HCT116 (cell line): Measurements from ENCODE around the gene IQCB1. TPM values are rescaled to one million over a fixed set of nuclear protein-coding genes. Genes with fewer than 3 reads are reported as not detected.

Experiments
- ATAC-seq: fragments of 200-7000 bp; cut with Tn5 transposase; 2 replicates; pipeline ENCODE4 v1.9.1; 2020; ENCODE audit warnings: mild to moderate bottlenecking, moderate library complexity
- BruUV-seq: library from RNA; stranded (reverse); fragments of 400-500 nt; replicated peaks from 2 replicates; lab custom pipeline; 2021; lab: Mats Ljungman, UMichigan
- CTCF ChIA-PET: fragments of 300-600 bp; sonication (Branson Sonifier 250); formaldehyde crosslinking; loops from one replicate; lab custom pipeline; 2021; ENCODE audit warnings: antibody characterized with exemption; lab: Charles Lee
- POLR2A ChIA-PET: fragments of 300-600, 350-600 bp; sonication (Branson Sonifier 250); formaldehyde crosslinking; loops from one replicate; lab custom pipeline; 2021; ENCODE audit warnings: antibody characterized with exemption; lab: Charles Lee
- RAD21 ChIA-PET, 2 experiments: fragments of 300-600 bp; sonication (Branson Sonifier 250); formaldehyde crosslinking; loops; one replicate each; lab custom pipeline; 2023; ENCODE audit warnings: low total read pairs in 2 of 2; ENCODE audit not compliant: uncharacterized antibody in 2 of 2, unreplicated experiment in 2 of 2, low non-redundant PET in 1 of 2; lab: Charles Lee
- DNase-seq: peaks from one replicate; pipeline ENCODE4 v3.0.0-alpha.2; 2010; ENCODE audit warnings: low read depth, low spot score
- H2AFZ ChIP-seq: fragments of 200-600 bp; shearing (Covaris generic), sonication (generic); 2 replicates; pipeline ENCODE4 v1.6.1; 2017; ENCODE audit warnings: low read depth, mixed run types, mixed read lengths, antibody characterized with exemption, low read length; ENCODE audit not compliant: poor library complexity, severe bottlenecking
- H3K27ac ChIP-seq: 2 replicates; pipeline ENCODE4 v1.5.1; 2012; ENCODE audit warnings: low read depth, low read length
- H3K27me3 ChIP-seq: fragments of 200-600 bp; sonication (generic); 2 replicates; pipeline ENCODE4 v1.6.1; 2016; ENCODE audit warnings: mixed run types, low read length, mixed read lengths; ENCODE audit not compliant: insufficient read depth
- H3K36me3 ChIP-seq, 2 experiments: fragments of 200-500 bp in 1 of 2; fragments of 200-600 bp in 1 of 2; sonication (Bioruptor generic) in 1 of 2; sonication (generic) in 1 of 2; 2 replicates each; pipeline versions ENCODE4 v1.5.1 to v1.6.1; 2014 to 2016; ENCODE audit warnings: low read length in 2 of 2, inconsistent platforms in 1 of 2, mixed read lengths in 1 of 2, mixed run types in 1 of 2; ENCODE audit not compliant: insufficient read depth in 2 of 2, control insufficient read depth in 1 of 2
- H3K4me1 ChIP-seq, 2 experiments: fragments of 200-600 bp in 1 of 2; sonication (generic) in 1 of 2; 2 replicates each; pipeline versions ENCODE4 v1.5.1 to v1.6.1; 2012 to 2017; ENCODE audit warnings: low read length in 2 of 2, inconsistent platforms in 1 of 2, mild to moderate bottlenecking in 1 of 2, mixed read lengths in 1 of 2, mixed run types in 1 of 2, moderate library complexity in 1 of 2; ENCODE audit not compliant: insufficient read depth in 2 of 2, control insufficient read depth in 1 of 2
- H3K4me2 ChIP-seq: fragments of 200-600 bp; sonication (generic); 2 replicates; pipeline ENCODE4 v1.6.1; 2017; ENCODE audit warnings: mixed run types, low read length, mixed read lengths
- H3K4me3 ChIP-seq, 2 experiments: fragments of 200-600 bp in 1 of 2; sonication (generic) in 1 of 2; replicated peaks in 1 of 2; 2 replicates each; pipeline ENCODE4 v1.5.1; 2011 to 2016; ENCODE audit warnings: low read length in 2 of 2, control low read depth in 1 of 2, low read depth in 1 of 2, mild to moderate bottlenecking in 1 of 2, mixed read lengths in 1 of 2, mixed run types in 1 of 2
- H3K79me2 ChIP-seq: fragments of 200-600 bp; sonication (generic); 2 replicates; pipeline ENCODE4 v1.6.1; 2017; ENCODE audit warnings: mild to moderate bottlenecking, mixed run types, low read length, moderate library complexity, mixed read lengths; ENCODE audit not compliant: insufficient read depth
- H3K9ac ChIP-seq: fragments of 200-600 bp; sonication (generic); 2 replicates; pipeline ENCODE4 v1.6.1; 2016; ENCODE audit warnings: low read length, mixed read lengths
- H3K9me2 ChIP-seq: fragments of 200-600 bp; sonication (generic), shearing (Covaris generic); 2 replicates; pipeline ENCODE4 v1.6.1; 2017; ENCODE audit warnings: mixed run types, mild to moderate bottlenecking, moderate library complexity; ENCODE audit not compliant: insufficient read depth
- H3K9me3 ChIP-seq, 2 experiments: fragments of 200-500 bp in 1 of 2; fragments of 200-600 bp in 1 of 2; sonication (Bioruptor generic) in 1 of 2; sonication (generic) in 1 of 2; 2 replicates each; pipeline ENCODE4 v1.6.1; 2014 to 2017; ENCODE audit warnings: low read length in 2 of 2, mixed read lengths in 2 of 2, inconsistent platforms in 1 of 2, low read depth in 1 of 2, mild to moderate bottlenecking in 1 of 2, mixed run types in 1 of 2, moderate library complexity in 1 of 2; ENCODE audit not compliant: control insufficient read depth in 1 of 2, insufficient read depth in 1 of 2
- H4K20me1 ChIP-seq: fragments of 200-600 bp; sonication (generic), shearing (Covaris generic); 2 replicates; pipeline ENCODE4 v1.6.1; 2017; ENCODE audit warnings: mixed run types, mild to moderate bottlenecking, moderate library complexity; ENCODE audit not compliant: insufficient read depth
- EZH2phosphoT487 ChIP-seq: fragments of 200-600 bp; IDR thresholded peaks from 2 replicates; pipeline ENCODE4 v1.6.1; 2018; ENCODE audit warnings: antibody characterized with exemption, borderline replicate concordance
- FOSL1 ChIP-seq: IDR thresholded peaks from 2 replicates; pipeline ENCODE4 v1.6.1; 2012; ENCODE audit warnings: low read depth
- RAD21 ChIP-seq: IDR thresholded peaks from 2 replicates; pipeline ENCODE4 v1.6.1; 2012; ENCODE audit warnings: low read depth, mild to moderate bottlenecking
- SRF ChIP-seq: IDR thresholded peaks from 2 replicates; pipeline ENCODE4 v1.6.1; 2012; ENCODE audit warnings: low read depth
- YY1 ChIP-seq: IDR thresholded peaks from 2 replicates; pipeline ENCODE4 v1.6.1; 2011; ENCODE audit warnings: low read length, low read depth, moderate library complexity, mild to moderate bottlenecking; ENCODE audit not compliant: insufficient replicate concordance; ENCODE audit errors: extremely low read depth
- ZFX ChIP-seq: fragments of 450-650 bp; IDR thresholded peaks from 2 replicates; pipeline ENCODE4 v1.6.1; 2017
- intact Hi-C: fragments of 100-400 bp; cut with micrococcal nuclease; formaldehyde crosslinking; loops from 2 replicates; pipeline ENCODE4 v1.10.0; 2022
- total RNA-seq: library from RNA; stranded (reverse); gene quantifications from one replicate; pipeline ENCODE4 v1.2.1, GENCODE V29; 2021; ENCODE audit not compliant: unreplicated experiment
- TF ChIP-seq, protein P1 (sequence below): IDR thresholded peaks from 2 replicates; pipeline ENCODE4 v1.6.1; 2012; ENCODE audit warnings: low read depth
- TF ChIP-seq, protein P2 (sequence below): IDR thresholded peaks from 2 replicates; pipeline ENCODE4 v1.6.1; 2011; ENCODE audit warnings: mild to moderate bottlenecking, low read length, moderate library complexity; ENCODE audit not compliant: insufficient replicate concordance; ENCODE audit errors: extremely low read depth
- TF ChIP-seq, protein P3 (sequence below), 3 experiments: fragments of 200-600 bp in 1 of 3; sonication (generic) in 1 of 3; IDR thresholded peaks in 2 of 3; conservative IDR thresholded peaks in 1 of 3; 2 replicates each; pipeline ENCODE4 v1.5.1; 2012 to 2017; ENCODE audit warnings: low read depth in 2 of 3, low read length in 2 of 3, antibody characterized with exemption in 1 of 3, borderline replicate concordance in 1 of 3, control low read depth in 1 of 3, mild to moderate bottlenecking in 1 of 3, mixed read lengths in 1 of 3, mixed run types in 1 of 3, moderate library complexity in 1 of 3; ENCODE audit not compliant: insufficient read depth in 1 of 3

The IQCB1 gene
- total RNA-seq, 1 experiment from 2014 or later: 22.2 TPM

DNA sequence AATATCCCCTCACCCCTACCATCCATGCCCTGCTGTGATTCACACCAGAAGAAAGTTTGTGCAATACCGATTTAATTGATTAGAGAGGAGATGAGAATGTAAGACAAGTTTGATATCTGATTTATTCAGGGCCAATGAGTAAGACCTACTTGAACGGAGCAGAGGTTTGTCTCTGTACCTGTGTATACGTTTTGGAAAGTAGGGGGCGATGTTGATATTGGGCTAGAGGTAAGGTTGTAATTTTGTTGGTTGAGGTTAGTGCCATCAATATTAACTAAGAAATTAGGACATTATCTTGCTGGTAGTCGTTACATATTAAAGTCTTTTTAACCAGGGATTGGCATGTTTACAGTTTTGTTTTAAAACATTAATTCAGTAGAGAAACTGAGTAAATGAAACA, 20.7 kb upstream of the IQCB1 start:
- CTCF ChIA-PET: no interaction called here
- Histone ChIP-seq H3K4me1 (no peaks in the 10 kb centered on the region), H3K9me2 (no peaks in the 10 kb centered on the region), H4K20me1 (no peaks in the 10 kb centered on the region), H3K9ac (no peak overlapping the region), H2AFZ (no peak overlapping the region), H3K36me3 (no peaks in the 10 kb centered on the region), H3K9me3 (no peaks in the 10 kb centered on the region), H3K27me3 (no peaks in the 10 kb centered on the region)
- BruUV-seq: no TSS peak
- DNase-seq (peak; percentile 26), ATAC-seq (peak; percentile 84)
- POLR2A ChIA-PET: no interaction called here
- no peak for TF ChIP-seq ZFX
- TF ChIP-seq, protein P1, sequence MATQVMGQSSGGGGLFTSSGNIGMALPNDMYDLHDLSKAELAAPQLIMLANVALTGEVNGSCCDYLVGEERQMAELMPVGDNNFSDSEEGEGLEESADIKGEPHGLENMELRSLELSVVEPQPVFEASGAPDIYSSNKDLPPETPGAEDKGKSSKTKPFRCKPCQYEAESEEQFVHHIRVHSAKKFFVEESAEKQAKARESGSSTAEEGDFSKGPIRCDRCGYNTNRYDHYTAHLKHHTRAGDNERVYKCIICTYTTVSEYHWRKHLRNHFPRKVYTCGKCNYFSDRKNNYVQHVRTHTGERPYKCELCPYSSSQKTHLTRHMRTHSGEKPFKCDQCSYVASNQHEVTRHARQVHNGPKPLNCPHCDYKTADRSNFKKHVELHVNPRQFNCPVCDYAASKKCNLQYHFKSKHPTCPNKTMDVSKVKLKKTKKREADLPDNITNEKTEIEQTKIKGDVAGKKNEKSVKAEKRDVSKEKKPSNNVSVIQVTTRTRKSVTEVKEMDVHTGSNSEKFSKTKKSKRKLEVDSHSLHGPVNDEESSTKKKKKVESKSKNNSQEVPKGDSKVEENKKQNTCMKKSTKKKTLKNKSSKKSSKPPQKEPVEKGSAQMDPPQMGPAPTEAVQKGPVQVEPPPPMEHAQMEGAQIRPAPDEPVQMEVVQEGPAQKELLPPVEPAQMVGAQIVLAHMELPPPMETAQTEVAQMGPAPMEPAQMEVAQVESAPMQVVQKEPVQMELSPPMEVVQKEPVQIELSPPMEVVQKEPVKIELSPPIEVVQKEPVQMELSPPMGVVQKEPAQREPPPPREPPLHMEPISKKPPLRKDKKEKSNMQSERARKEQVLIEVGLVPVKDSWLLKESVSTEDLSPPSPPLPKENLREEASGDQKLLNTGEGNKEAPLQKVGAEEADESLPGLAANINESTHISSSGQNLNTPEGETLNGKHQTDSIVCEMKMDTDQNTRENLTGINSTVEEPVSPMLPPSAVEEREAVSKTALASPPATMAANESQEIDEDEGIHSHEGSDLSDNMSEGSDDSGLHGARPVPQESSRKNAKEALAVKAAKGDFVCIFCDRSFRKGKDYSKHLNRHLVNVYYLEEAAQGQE: no peak
- no peak for TF ChIP-seq YY1
- TF ChIP-seq, protein P2, sequence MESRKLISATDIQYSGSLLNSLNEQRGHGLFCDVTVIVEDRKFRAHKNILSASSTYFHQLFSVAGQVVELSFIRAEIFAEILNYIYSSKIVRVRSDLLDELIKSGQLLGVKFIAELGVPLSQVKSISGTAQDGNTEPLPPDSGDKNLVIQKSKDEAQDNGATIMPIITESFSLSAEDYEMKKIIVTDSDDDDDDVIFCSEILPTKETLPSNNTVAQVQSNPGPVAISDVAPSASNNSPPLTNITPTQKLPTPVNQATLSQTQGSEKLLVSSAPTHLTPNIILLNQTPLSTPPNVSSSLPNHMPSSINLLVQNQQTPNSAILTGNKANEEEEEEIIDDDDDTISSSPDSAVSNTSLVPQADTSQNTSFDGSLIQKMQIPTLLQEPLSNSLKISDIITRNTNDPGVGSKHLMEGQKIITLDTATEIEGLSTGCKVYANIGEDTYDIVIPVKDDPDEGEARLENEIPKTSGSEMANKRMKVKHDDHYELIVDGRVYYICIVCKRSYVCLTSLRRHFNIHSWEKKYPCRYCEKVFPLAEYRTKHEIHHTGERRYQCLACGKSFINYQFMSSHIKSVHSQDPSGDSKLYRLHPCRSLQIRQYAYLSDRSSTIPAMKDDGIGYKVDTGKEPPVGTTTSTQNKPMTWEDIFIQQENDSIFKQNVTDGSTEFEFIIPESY: no peak
- no peak for TF ChIP-seq EZH2phosphoT487
- TF ChIP-seq, protein P3, sequence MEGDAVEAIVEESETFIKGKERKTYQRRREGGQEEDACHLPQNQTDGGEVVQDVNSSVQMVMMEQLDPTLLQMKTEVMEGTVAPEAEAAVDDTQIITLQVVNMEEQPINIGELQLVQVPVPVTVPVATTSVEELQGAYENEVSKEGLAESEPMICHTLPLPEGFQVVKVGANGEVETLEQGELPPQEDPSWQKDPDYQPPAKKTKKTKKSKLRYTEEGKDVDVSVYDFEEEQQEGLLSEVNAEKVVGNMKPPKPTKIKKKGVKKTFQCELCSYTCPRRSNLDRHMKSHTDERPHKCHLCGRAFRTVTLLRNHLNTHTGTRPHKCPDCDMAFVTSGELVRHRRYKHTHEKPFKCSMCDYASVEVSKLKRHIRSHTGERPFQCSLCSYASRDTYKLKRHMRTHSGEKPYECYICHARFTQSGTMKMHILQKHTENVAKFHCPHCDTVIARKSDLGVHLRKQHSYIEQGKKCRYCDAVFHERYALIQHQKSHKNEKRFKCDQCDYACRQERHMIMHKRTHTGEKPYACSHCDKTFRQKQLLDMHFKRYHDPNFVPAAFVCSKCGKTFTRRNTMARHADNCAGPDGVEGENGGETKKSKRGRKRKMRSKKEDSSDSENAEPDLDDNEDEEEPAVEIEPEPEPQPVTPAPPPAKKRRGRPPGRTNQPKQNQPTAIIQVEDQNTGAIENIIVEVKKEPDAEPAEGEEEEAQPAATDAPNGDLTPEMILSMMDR (IDR thresholded peaks at IDR 0.05 in 2 of 3, conservative IDR thresholded peaks at IDR 0.05 in 1 of 3; ENCODE audit: borderline replicate concordance in 1 of 3, insufficient read depth in 1 of 3, low read depth in 2 of 3, low read length in 2 of 3): peak; percentile 20 to 66 (median 61); a peak in 5 of 6 replicates
- TF ChIP-seq RAD21: peak; percentile 50
- TF ChIP-seq SRF: no peak
- TF ChIP-seq FOSL1: no peak
- TF ChIP-seq, all 23 proteins: peak for 2
- RAD21 ChIA-PET: no interaction called here
- Histone ChIP-seq H3K27ac (no peak overlapping the region), H3K4me3 (no peak overlapping the region), H3K79me2 (no peaks in the 10 kb centered on the region), H3K4me2 (no peak overlapping the region)
- intact Hi-C loops: no loop called here
